ENCODE measurements around the gene ADARB2. TPM values are rescaled to one million over a fixed set of nuclear protein-coding genes. Genes with fewer than 3 reads are reported as not detected.

The ADARB2 gene
- polyA plus RNA-seq, 3 donors, result not detected

GRCh38 chr10:1575481-1576244, 161.7 kb downstream of the ADARB2 start:
- TF ChIP-seq, protein P1, sequence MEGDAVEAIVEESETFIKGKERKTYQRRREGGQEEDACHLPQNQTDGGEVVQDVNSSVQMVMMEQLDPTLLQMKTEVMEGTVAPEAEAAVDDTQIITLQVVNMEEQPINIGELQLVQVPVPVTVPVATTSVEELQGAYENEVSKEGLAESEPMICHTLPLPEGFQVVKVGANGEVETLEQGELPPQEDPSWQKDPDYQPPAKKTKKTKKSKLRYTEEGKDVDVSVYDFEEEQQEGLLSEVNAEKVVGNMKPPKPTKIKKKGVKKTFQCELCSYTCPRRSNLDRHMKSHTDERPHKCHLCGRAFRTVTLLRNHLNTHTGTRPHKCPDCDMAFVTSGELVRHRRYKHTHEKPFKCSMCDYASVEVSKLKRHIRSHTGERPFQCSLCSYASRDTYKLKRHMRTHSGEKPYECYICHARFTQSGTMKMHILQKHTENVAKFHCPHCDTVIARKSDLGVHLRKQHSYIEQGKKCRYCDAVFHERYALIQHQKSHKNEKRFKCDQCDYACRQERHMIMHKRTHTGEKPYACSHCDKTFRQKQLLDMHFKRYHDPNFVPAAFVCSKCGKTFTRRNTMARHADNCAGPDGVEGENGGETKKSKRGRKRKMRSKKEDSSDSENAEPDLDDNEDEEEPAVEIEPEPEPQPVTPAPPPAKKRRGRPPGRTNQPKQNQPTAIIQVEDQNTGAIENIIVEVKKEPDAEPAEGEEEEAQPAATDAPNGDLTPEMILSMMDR (IDR thresholded peaks at IDR 0.05), result no peak

GRCh38 chr10:1574719-1575118, 162.6 kb downstream of the ADARB2 start:
- Histone ChIP-seq H2AFZ (ENCODE audit: insufficient read depth, low read depth, low read length, poor library complexity, severe bottlenecking) (no peak overlapping the region), H3K27me3 (ENCODE audit: control insufficient read depth in 2 of 2, insufficient read depth in 2 of 2, low read length in 2 of 2) (no peaks in the 10 kb centered on the region), H3K27ac (ENCODE audit: low read depth in 1 of 2, low read length in 2 of 2) (no peak overlapping the region), H3K4me2 (replicated peaks; ENCODE audit: extremely low read depth, low read length, poor library complexity, severe bottlenecking) (no peak overlapping the region), H3K4me1 (ENCODE audit: control insufficient read depth in 1 of 2, insufficient read depth in 2 of 2, low read length in 2 of 2) (no peaks in the 10 kb centered on the region), H3K4me3 (replicated peaks in 1 of 3; ENCODE audit: low read depth in 2 of 3, low read length in 3 of 3) (no peak overlapping the region), H4K20me1 (ENCODE audit: insufficient read depth, low read length) (no peaks in the 10 kb centered on the region), H3K9me3 (replicated peaks in 1 of 2; ENCODE audit: control insufficient read depth in 1 of 2, insufficient read depth in 1 of 2, low read length in 2 of 2) (no peaks in the 10 kb centered on the region), H3K79me2 (ENCODE audit: insufficient read depth, low read length) (no peaks in the 10 kb centered on the region), H3K9ac (ENCODE audit: insufficient read depth, low read length, poor library complexity, severe bottlenecking) (no peak overlapping the region), H3K36me3 (replicated peaks in 1 of 2; ENCODE audit: control insufficient read depth in 1 of 2, insufficient read depth in 2 of 2, low read length in 2 of 2) (no peaks in the 10 kb centered on the region)
- no peak overlapping the region for H3K27ac Mint-ChIP-seq
- H3K4me3 Mint-ChIP-seq, result no peak overlapping the region
- H3K27me3 Mint-ChIP-seq (ENCODE audit: low read depth in 3 of 3), result peaks cover 1 to 3% (median 2%) of the 10 kb centered on the region in 3 donors
- peaks cover 0 to 4% (median 0%) of the 10 kb centered on the region in 7 donors for H3K9me3 Mint-ChIP-seq
- TF ChIP-seq, protein P1 (IDR thresholded peaks at IDR 0.05), result no peak
- H3K4me1 Mint-ChIP-seq, result no peaks in the 10 kb centered on the region
- no peak for DNase-seq
- H3K36me3 Mint-ChIP-seq, result no peaks in the 10 kb centered on the region
- intact Hi-C loops (cut with micrococcal nuclease), result no loop called here
- 63% methylated on average over 1 of the region's 2 CpGs for WGBS (ENCODE audit: insufficient coverage)

More at GRCh38 chr10:1575481-1576244, 161.7 kb downstream of the ADARB2 start:
- Histone ChIP-seq H3K9ac (ENCODE audit: insufficient read depth, low read length, poor library complexity, severe bottlenecking) (no peak overlapping the region), H3K4me1 (ENCODE audit: control insufficient read depth in 1 of 2, insufficient read depth in 2 of 2, low read length in 2 of 2) (no peaks in the 10 kb centered on the region), H3K79me2 (ENCODE audit: insufficient read depth, low read length) (no peaks in the 10 kb centered on the region), H3K27ac (ENCODE audit: low read depth in 1 of 2, low read length in 2 of 2) (no peak overlapping the region), H2AFZ (ENCODE audit: insufficient read depth, low read depth, low read length, poor library complexity, severe bottlenecking) (no peak overlapping the region), H3K36me3 (replicated peaks in 1 of 2; ENCODE audit: control insufficient read depth in 1 of 2, insufficient read depth in 2 of 2, low read length in 2 of 2) (no peaks in the 10 kb centered on the region), H3K4me3 (replicated peaks in 1 of 3; ENCODE audit: low read depth in 2 of 3, low read length in 3 of 3) (no peak overlapping the region), H3K4me2 (replicated peaks; ENCODE audit: extremely low read depth, low read length, poor library complexity, severe bottlenecking) (no peak overlapping the region), H3K9me3 (replicated peaks in 1 of 2; ENCODE audit: control insufficient read depth in 1 of 2, insufficient read depth in 1 of 2, low read length in 2 of 2) (no peaks in the 10 kb centered on the region), H3K27me3 (ENCODE audit: control insufficient read depth in 2 of 2, insufficient read depth in 2 of 2, low read length in 2 of 2) (no peaks in the 10 kb centered on the region), H4K20me1 (ENCODE audit: insufficient read depth, low read length) (no peaks in the 10 kb centered on the region)
- DNase-seq, result no peak
- Mint-ChIP-seq H3K4me1 (no peaks in the 10 kb centered on the region), H3K36me3 (no peaks in the 10 kb centered on the region), H3K27me3 (ENCODE audit: low read depth in 3 of 3) (peaks cover 1 to 3% (median 2%) of the 10 kb centered on the region in 3 donors), H3K4me3 (no peak overlapping the region), H3K9me3 (peaks cover 0 to 4% (median 0%) of the 10 kb centered on the region in 7 donors), H3K27ac (no peak overlapping the region)
- intact Hi-C loops (cut with micrococcal nuclease), result no loop called here
- WGBS (ENCODE audit: insufficient coverage), result 86% methylated on average over 2 of the region's 13 CpGs
